Keratinocyte (primary cell): Measurements from ENCODE around the gene CYP39A1. TPM values are rescaled to one million over a fixed set of nuclear protein-coding genes. Genes with fewer than 3 reads are reported as not detected.

Experiments used
- DNase-seq: peaks from one replicate; pipeline ENCODE4 v3.0.0-alpha.2; 2011; ENCODE audit warnings: low read depth, missing footprints, low spot score
- FAIRE-seq: peaks from 2 replicates; lab custom pipeline; 2011; peaks lifted over from hg19 to GRCh38; lab: Jason Lieb, UNC
- H2AFZ ChIP-seq: 2 replicates; pipeline ENCODE4 v1.6.0; 2012; ENCODE audit warnings: low read length, control low read depth, inconsistent platforms; ENCODE audit not compliant: control insufficient read depth
- H3K27ac ChIP-seq: 2 replicates; pipeline ENCODE4 v1.5.1; 2011; ENCODE audit warnings: low read length; ENCODE audit not compliant: control insufficient read depth, insufficient read depth
- H3K27me3 ChIP-seq: 3 replicates; pipeline ENCODE4 v1.6.0; 2011; ENCODE audit warnings: low read length; ENCODE audit not compliant: control insufficient read depth, insufficient read depth; ENCODE audit errors: extremely low read depth
- H3K36me3 ChIP-seq, 2 experiments: 2 replicates in 1 of 2; 3 replicates in 1 of 2; pipeline ENCODE4 v1.5.1; 2011; ENCODE audit warnings: low read length in 2 of 2, mild to moderate bottlenecking in 1 of 2; ENCODE audit not compliant: control insufficient read depth in 2 of 2, insufficient read depth in 2 of 2; ENCODE audit errors: extremely low read depth in 1 of 2
- H3K4me1 ChIP-seq: 3 replicates; pipeline ENCODE4 v1.5.1; 2011; ENCODE audit warnings: low read length; ENCODE audit not compliant: control insufficient read depth, insufficient read depth; ENCODE audit errors: extremely low read depth
- H3K4me2 ChIP-seq: 3 replicates; pipeline ENCODE4 v1.6.0; 2011; ENCODE audit warnings: low read depth, low read length; ENCODE audit not compliant: control insufficient read depth, insufficient read depth; ENCODE audit errors: extremely low read depth
- H3K4me3 ChIP-seq, 3 experiments: fragments of 200-600 bp in 1 of 3; sonication (generic) in 1 of 3; 2 replicates in 2 of 3; 3 replicates in 1 of 3; pipeline ENCODE4 v1.5.1; 2011 to 2016; ENCODE audit warnings: low read length in 3 of 3, mild to moderate bottlenecking in 3 of 3, control low read depth in 2 of 3, inconsistent platforms in 1 of 3, low read depth in 1 of 3, mixed read lengths in 1 of 3, mixed run types in 1 of 3, moderate library complexity in 1 of 3; ENCODE audit not compliant: control insufficient read depth in 2 of 3, insufficient read depth in 2 of 3; ENCODE audit errors: extremely low read depth in 1 of 3
- H3K79me2 ChIP-seq: 2 replicates; pipeline ENCODE4 v1.6.0; 2012; ENCODE audit warnings: low read length; ENCODE audit not compliant: control insufficient read depth, insufficient read depth
- H3K9ac ChIP-seq: 3 replicates; pipeline ENCODE4 v1.6.0; 2011; ENCODE audit warnings: low read length; ENCODE audit not compliant: control insufficient read depth, insufficient read depth; ENCODE audit errors: extremely low read depth
- H3K9me1 ChIP-seq: 3 replicates; pipeline ENCODE4 v1.6.0; 2011; ENCODE audit warnings: low read length; ENCODE audit not compliant: control insufficient read depth, insufficient read depth; ENCODE audit errors: extremely low read depth
- H3K9me3 ChIP-seq: 2 replicates; pipeline ENCODE4 v1.5.1; 2012; ENCODE audit warnings: low read depth, low read length; ENCODE audit not compliant: control insufficient read depth
- H4K20me1 ChIP-seq: 3 replicates; pipeline ENCODE4 v1.6.0; 2011; ENCODE audit warnings: low read length; ENCODE audit not compliant: control insufficient read depth, insufficient read depth; ENCODE audit errors: extremely low read depth
- EZH2 ChIP-seq: IDR thresholded peaks from one replicate; pipeline ENCODE4 v1.6.1; 2012; ENCODE audit warnings: inconsistent platforms, mild to moderate bottlenecking, low read length, moderate library complexity
- dilution Hi-C: fragments of 300-500 bp; cut with MboI; formaldehyde crosslinking; loops from one replicate; pipeline ENCODE4 v1.7.0; 2020; ENCODE audit warnings: low sequenced_read_pairs; ENCODE audit not compliant: extremely low pct_ligation_motif_present
- polyA plus RNA-seq, 5 experiments: library from polyadenylated mRNA; depleted of rRNA in 3 of 5; stranded (reverse) in 3 of 5; stranded (forward) in 1 of 5; unstranded in 1 of 5; fragments of >200 nt; gene quantifications; 1 replicate in 1 of 5; 2 replicates in 3 of 5; 3 replicates in 1 of 5; pipeline versions ENCODE4 v1.2.1 to v1.2.3, GENCODE V29; 2011 to 2012; ENCODE audit warnings: missing spikeins in 2 of 5, low read depth in 1 of 5, low replicate concordance in 1 of 5
- TF ChIP-seq, protein P1 (sequence below), 3 experiments: IDR thresholded peaks in 1 of 3; conservative IDR thresholded peaks in 1 of 3; optimal IDR thresholded peaks in 1 of 3; 2 replicates in 2 of 3; 3 replicates in 1 of 3; pipeline versions ENCODE3 to v1.5.1; 2011; ENCODE audit warnings: low read length in 3 of 3, mild to moderate bottlenecking in 3 of 3, moderate library complexity in 2 of 3, control low read depth in 1 of 3, inconsistent platforms in 1 of 3; ENCODE audit not compliant: insufficient read depth in 2 of 3; ENCODE audit errors: extremely low read depth in 1 of 3

The CYP39A1 gene
- polyA plus RNA-seq, 1 donor (not counting 4 experiments of a cell fraction or from before 2014, with no cell fraction given) = 1.6 TPM

DNA sequence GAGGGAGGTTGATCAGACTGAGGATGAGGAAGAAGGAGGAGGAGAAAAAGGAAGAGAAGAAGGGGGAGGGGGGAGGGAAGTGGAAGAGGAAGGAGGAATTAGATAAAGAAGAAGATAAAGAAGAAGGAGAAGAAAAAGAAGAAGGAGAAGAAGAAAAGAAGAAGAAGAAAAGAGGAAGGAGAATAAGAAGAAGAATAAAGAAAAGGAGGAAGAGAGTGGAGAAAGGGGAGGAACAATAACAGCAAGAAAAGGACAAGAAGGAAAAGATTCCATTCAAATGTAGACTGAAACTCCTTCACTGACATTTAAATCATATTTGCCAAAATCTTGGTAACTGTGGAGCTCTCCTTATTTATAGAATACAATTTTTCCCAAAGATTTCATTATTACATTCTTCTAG lies 127.0 kb downstream of the CYP39A1 start:
- FAIRE-seq (no peak), DNase-seq (no peak)
- no peak overlapping the region for H3K4me2 ChIP-seq
- no peak overlapping the region for H3K4me3 ChIP-seq
- dilution Hi-C loops = no loop called here
- no peaks in the 10 kb centered on the region for H3K4me1 ChIP-seq
- H4K20me1 ChIP-seq = no peaks in the 10 kb centered on the region
- TF ChIP-seq EZH2 = no peak
- no peaks in the 10 kb centered on the region for H3K36me3 ChIP-seq
- no peak overlapping the region for H2AFZ ChIP-seq
- H3K79me2 ChIP-seq = no peaks in the 10 kb centered on the region
- H3K9me1 ChIP-seq = no peaks in the 10 kb centered on the region
- H3K9me3 ChIP-seq = no peaks in the 10 kb centered on the region
- no peaks in the 10 kb centered on the region for H3K27me3 ChIP-seq
- no peak overlapping the region for H3K27ac ChIP-seq
- no peak overlapping the region for H3K9ac ChIP-seq

DNA sequence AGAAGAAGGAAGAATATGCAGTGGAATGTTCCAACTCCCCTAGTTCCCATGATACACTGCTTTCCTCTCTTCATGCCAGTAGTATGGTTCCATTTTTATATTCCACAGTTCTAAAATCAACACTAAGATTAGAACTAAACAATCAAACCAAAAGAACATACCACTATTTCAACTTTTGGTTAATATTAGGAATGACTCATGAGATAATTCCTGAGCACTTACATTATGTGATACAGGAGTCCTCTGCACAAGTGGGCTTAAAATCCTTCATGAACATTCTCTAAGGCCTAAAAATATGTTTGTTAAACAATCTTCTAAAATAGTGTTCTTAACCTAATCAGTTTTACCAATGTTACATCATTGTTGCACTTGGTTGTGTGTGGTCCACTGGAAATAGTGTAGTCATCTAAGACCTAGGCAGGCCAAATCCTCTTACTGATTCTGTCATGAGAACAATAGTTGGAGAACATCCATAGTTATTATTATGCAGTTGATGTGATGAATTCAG lies 131.1 kb downstream of the CYP39A1 start:
- dilution Hi-C loops = no loop called here
- TF ChIP-seq, protein P1, sequence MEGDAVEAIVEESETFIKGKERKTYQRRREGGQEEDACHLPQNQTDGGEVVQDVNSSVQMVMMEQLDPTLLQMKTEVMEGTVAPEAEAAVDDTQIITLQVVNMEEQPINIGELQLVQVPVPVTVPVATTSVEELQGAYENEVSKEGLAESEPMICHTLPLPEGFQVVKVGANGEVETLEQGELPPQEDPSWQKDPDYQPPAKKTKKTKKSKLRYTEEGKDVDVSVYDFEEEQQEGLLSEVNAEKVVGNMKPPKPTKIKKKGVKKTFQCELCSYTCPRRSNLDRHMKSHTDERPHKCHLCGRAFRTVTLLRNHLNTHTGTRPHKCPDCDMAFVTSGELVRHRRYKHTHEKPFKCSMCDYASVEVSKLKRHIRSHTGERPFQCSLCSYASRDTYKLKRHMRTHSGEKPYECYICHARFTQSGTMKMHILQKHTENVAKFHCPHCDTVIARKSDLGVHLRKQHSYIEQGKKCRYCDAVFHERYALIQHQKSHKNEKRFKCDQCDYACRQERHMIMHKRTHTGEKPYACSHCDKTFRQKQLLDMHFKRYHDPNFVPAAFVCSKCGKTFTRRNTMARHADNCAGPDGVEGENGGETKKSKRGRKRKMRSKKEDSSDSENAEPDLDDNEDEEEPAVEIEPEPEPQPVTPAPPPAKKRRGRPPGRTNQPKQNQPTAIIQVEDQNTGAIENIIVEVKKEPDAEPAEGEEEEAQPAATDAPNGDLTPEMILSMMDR (optimal IDR thresholded peaks at IDR 0.05 in 1 of 3, IDR thresholded peaks at IDR 0.05 in 1 of 3, conservative IDR thresholded peaks at IDR 0.05 in 1 of 3; ENCODE audit: extremely low read depth in 1 of 3, insufficient read depth in 2 of 3, low read length in 3 of 3) = no peak
- no peak for TF ChIP-seq EZH2
- no peak for FAIRE-seq
- H3K9ac ChIP-seq = no peak overlapping the region
- no peak overlapping the region for H3K27ac ChIP-seq
- H3K79me2 ChIP-seq = no peaks in the 10 kb centered on the region
- no peaks in the 10 kb centered on the region for H3K4me1 ChIP-seq
- no peak for DNase-seq
- no peaks in the 10 kb centered on the region for H3K9me3 ChIP-seq
- H3K36me3 ChIP-seq = no peaks in the 10 kb centered on the region
- H3K27me3 ChIP-seq = no peaks in the 10 kb centered on the region
- H3K4me2 ChIP-seq = no peak overlapping the region
- H3K9me1 ChIP-seq = no peaks in the 10 kb centered on the region
- no peak overlapping the region for H3K4me3 ChIP-seq
- H4K20me1 ChIP-seq = no peaks in the 10 kb centered on the region
- no peak overlapping the region for H2AFZ ChIP-seq

DNA sequence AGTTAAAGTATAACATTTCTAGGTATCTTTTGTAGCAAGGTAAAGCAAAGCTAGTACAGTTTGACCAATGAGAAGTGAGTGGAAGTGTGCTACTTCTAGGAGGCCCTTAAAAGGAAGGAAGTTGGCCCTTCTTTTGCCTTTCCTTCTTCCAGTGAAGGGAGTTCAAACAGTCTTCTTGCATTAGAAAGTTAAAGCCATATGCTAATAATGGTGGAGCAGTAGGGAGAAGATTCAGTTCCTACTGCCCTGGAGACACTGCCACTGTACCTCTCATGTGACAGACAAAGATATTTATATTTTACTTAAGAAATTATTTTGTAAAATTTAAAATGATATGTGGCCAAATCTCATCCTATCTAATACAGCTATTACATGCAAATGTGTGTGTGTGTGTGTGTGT lies 135.4 kb downstream of the CYP39A1 start:
- Histone ChIP-seq H3K9ac (no peak overlapping the region), H3K36me3 (no peaks in the 10 kb centered on the region), H3K27me3 (no peaks in the 10 kb centered on the region), H2AFZ (no peak overlapping the region), H3K9me3 (no peaks in the 10 kb centered on the region), H3K27ac (no peak overlapping the region), H3K4me3 (no peak overlapping the region), H3K4me2 (no peak overlapping the region), H3K9me1 (no peaks in the 10 kb centered on the region), H3K4me1 (no peaks in the 10 kb centered on the region), H4K20me1 (no peaks in the 10 kb centered on the region), H3K79me2 (no peaks in the 10 kb centered on the region)
- dilution Hi-C loops = no loop called here
- TF ChIP-seq, protein P1 (optimal IDR thresholded peaks at IDR 0.05 in 1 of 3, IDR thresholded peaks at IDR 0.05 in 1 of 3, conservative IDR thresholded peaks at IDR 0.05 in 1 of 3; ENCODE audit: extremely low read depth in 1 of 3, insufficient read depth in 2 of 3, low read length in 3 of 3) = no peak
- TF ChIP-seq EZH2 = no peak
- FAIRE-seq = no peak
- DNase-seq = no peak
